Measurements from ENCODE around the gene FNIP1.

Gene FNIP1

DNA sequence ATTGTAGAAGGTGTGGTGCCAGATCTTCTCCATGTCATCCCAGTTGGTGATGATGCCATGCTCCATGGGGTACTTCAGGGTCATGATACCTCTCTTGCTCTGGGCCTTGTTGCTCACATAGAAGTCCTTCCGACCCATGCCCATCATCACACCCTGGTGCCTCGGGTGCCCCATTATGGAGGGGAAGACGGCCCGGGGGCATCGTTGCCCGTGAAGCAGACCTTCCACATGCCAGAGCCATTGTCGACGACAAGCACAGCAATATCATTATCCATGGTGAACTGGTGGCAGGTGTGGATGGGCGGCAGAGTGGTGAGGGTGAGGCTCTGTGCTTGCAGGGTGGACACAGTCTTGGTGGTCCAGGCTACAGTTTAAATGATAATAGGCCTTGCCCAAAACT lies 137.0 kb downstream of the FNIP1 start:
- Histone ChIP-seq H3K27ac (no peak overlapping the region), H4K20me1 (peaks cover 0 to 55% (median 0%) of the 10 kb centered on the region in 11 experiments; a peak in 4 of 22 replicates), H3K36me3 (peaks cover 70 to 97% (median 88%) of the 10 kb centered on the region in 11 experiments), H3K9ac (no peak overlapping the region), H3K4me2 (no peak overlapping the region), H3K9me3 (replicated peaks in 1 of 11) (peaks cover 0 to 14% (median 0%) of the 10 kb centered on the region in 11 experiments; a peak in 5 of 22 replicates), H3K4me1 (peaks cover 0 to 6% (median 0%) of the 10 kb centered on the region in 10 experiments; a peak in 2 of 20 replicates), H3K4me3 (no peak overlapping the region), H3K27me3 (no peaks in the 10 kb centered on the region)
- no peak for TF ChIP-seq Cebpa-rat (IDR thresholded peaks at IDR 0.05)

DNA sequence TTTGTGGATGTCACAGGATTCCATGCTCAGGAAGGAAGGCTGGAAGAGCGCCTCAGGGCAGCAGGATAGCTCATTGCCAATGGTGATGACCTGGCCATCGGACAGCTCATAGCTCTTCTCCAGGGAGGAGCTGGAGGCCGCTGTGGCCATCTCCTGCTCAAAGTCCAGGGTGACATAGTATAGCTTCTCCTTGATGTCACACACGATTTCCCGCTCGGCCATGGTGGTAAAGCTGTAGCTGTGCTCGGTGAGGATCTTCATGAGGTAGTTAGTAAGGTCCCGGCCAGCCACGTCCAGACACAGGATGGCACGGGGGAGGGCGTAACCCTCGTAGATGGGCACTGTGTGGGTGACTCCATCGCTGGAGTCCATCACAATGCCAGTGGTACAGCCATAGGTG lies 137.5 kb downstream of the FNIP1 start:
- TF ChIP-seq Cebpa-rat (IDR thresholded peaks at IDR 0.05), result no peak
- no peak overlapping the region for H3K4me3 ChIP-seq
- H3K9ac ChIP-seq, result no peak overlapping the region
- peaks cover 0 to 6% (median 0%) of the 10 kb centered on the region in 10 experiments; a peak in 2 of 20 replicates for H3K4me1 ChIP-seq
- H3K4me2 ChIP-seq, result no peak overlapping the region
- peaks cover 0 to 59% (median 0%) of the 10 kb centered on the region in 11 experiments; a peak in 4 of 22 replicates for H4K20me1 ChIP-seq
- peaks cover 72 to 100% (median 92%) of the 10 kb centered on the region in 11 experiments for H3K36me3 ChIP-seq
- H3K27me3 ChIP-seq, result no peaks in the 10 kb centered on the region
- H3K27ac ChIP-seq, result no peak overlapping the region
- peaks cover 0 to 14% (median 0%) of the 10 kb centered on the region in 11 experiments; a peak in 5 of 22 replicates for H3K9me3 ChIP-seq (replicated peaks in 1 of 11)

DNA sequence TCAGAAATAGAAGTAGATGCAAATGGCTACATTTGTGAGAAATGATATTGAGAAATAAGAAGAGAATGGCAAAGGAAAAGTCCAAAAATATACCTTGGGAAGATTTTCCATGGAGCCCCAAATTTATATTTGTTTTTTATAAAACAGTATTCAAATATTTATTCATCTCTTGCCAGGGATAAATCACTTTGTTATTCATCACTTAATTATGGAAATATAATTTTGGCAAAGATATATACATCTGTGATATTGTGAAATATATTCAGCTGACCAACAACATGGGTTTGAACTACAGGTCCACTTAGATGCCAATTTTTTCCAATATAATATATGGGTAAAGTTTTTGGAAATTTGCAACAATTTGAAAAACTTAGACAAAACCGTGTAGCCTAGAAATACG lies 142.0 kb downstream of the FNIP1 start:
- TF ChIP-seq Cebpa-rat (IDR thresholded peaks at IDR 0.05), result no peak
- H3K4me2 ChIP-seq, result no peak overlapping the region
- no peaks in the 10 kb centered on the region for H3K27me3 ChIP-seq
- H3K27ac ChIP-seq, result no peak overlapping the region
- H3K4me1 ChIP-seq, result peaks cover 0 to 6% (median 0%) of the 10 kb centered on the region in 10 experiments; a peak in 2 of 20 replicates
- H4K20me1 ChIP-seq, result peaks cover 0 to 56% (median 0%) of the 10 kb centered on the region in 11 experiments; a peak in 5 of 22 replicates
- peaks cover 73 to 100% (median 90%) of the 10 kb centered on the region in 11 experiments for H3K36me3 ChIP-seq
- H3K9ac ChIP-seq, result no peak overlapping the region
- peaks cover 12 to 34% (median 22%) of the 10 kb centered on the region in 11 experiments; a peak in 21 of 22 replicates for H3K9me3 ChIP-seq (replicated peaks in 1 of 11)
- H3K4me3 ChIP-seq, result no peak overlapping the region

DNA sequence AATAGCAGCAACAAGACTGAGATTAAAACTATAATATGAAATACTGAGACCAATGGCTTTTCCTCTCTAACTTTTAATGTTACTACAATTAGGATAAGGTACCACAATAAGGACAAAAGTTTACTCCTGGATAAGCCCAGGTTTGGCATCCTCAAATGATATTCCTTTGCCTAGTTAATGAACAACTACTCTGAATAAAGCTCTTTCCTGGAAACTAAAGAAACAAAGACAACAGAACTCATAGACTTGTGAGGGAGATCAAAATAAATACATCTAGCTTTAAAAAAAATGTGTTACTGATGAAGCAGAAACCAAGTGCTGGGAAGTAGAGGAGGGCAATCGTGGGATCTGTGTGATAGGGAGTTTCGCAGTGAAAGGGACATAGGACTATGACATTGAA lies 142.5 kb downstream of the FNIP1 start:
- TF ChIP-seq Cebpa-rat (IDR thresholded peaks at IDR 0.05), result no peak
- H3K9me3 ChIP-seq (replicated peaks in 1 of 11), result peaks cover 12 to 29% (median 18%) of the 10 kb centered on the region in 11 experiments; a peak in 21 of 22 replicates
- H3K9ac ChIP-seq, result no peak overlapping the region
- no peak overlapping the region for H3K27ac ChIP-seq
- no peaks in the 10 kb centered on the region for H3K27me3 ChIP-seq
- no peak overlapping the region for H3K4me2 ChIP-seq
- H3K4me1 ChIP-seq, result peaks cover 0 to 6% (median 0%) of the 10 kb centered on the region in 10 experiments; a peak in 8 of 20 replicates
- H3K4me3 ChIP-seq, result no peak overlapping the region
- H4K20me1 ChIP-seq, result peaks cover 0 to 51% (median 0%) of the 10 kb centered on the region in 11 experiments; a peak in 5 of 22 replicates
- H3K36me3 ChIP-seq, result peaks cover 71 to 99% (median 88%) of the 10 kb centered on the region in 11 experiments

DNA sequence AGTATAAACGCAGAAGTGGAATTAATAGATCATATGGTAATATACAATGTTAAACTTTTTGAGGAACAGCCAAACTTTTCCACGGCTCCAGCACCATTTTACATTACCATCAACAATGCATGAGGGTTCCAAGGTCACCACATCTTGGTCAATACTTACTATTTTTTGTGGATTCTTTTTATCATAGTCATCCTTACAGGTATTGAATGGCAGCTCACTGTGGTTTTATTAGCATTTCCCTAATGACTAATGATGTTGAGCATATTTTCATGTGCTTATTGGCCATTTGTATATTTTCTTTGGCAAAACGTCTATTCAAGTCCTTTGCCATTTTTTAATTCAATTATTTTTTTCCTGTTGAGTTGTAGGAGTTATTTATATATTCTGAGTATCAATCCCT lies 147.7 kb downstream of the FNIP1 start:
- Histone ChIP-seq H3K9ac (no peak overlapping the region), H3K27ac (no peak overlapping the region), H3K36me3 (peaks cover 56 to 84% (median 77%) of the 10 kb centered on the region in 11 experiments), H3K9me3 (replicated peaks in 1 of 11) (peaks cover 12 to 24% (median 16%) of the 10 kb centered on the region in 11 experiments; a peak in 21 of 22 replicates), H3K4me1 (peaks cover 23 to 35% (median 31%) of the 10 kb centered on the region in 10 experiments), H3K27me3 (no peaks in the 10 kb centered on the region), H3K4me2 (peak overlapping the region in 8 of 11 experiments; percentile 4 to 83 (median 68); a peak in 8 of 22 replicates), H3K4me3 (no peak overlapping the region), H4K20me1 (peaks cover 0 to 11% (median 0%) of the 10 kb centered on the region in 11 experiments; a peak in 4 of 22 replicates)
- TF ChIP-seq Cebpa-rat (IDR thresholded peaks at IDR 0.05), result no peak

DNA sequence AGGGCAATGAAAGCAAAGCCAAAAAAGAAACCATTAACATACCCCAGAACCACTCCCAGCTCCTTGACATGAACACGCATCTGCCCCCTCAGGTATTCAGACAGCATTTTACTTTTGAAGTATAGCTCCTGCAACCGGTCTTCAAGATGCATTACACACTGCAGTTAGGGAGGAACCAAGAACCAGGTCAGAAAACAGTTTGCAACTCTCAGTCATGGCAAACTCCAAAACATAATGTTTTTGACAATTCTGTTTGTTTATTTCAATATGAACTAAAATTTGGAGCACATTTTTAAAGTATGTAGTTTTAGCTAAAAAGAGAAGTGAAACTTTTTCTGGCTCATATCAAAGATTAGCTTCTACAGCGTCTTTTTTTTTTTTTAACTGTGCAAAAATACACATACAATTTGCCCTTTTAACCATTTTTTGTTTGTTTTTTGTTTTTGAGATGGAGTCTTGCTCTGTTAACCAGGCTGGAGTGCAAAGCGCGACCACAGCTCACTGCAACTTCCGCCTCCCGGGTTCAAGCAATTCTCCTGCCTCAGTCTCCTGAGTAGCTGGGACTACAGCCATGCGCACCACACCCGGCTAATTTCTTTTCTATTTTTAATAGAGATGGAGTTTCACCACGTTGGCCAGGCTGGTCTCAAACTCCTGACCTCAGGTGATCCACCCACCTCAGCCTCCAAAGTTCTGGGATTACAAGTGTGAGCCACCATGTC lies 149.6 kb downstream of the FNIP1 start:
- peak overlapping the region in 10 of 11 experiments; percentile 1 to 58 (median 26); a peak in 10 of 22 replicates for H3K9ac ChIP-seq
- H3K27ac ChIP-seq, result peak overlapping the region; percentile 27 to 59 (median 45); a peak in 18 of 22 replicates
- no peaks in the 10 kb centered on the region for H3K27me3 ChIP-seq
- H3K36me3 ChIP-seq, result peaks cover 47 to 83% (median 74%) of the 10 kb centered on the region in 11 experiments
- peak overlapping the region; percentile 63 to 87 (median 75) for H3K4me2 ChIP-seq
- peaks cover 0 to 7% (median 0%) of the 10 kb centered on the region in 11 experiments; a peak in 1 of 22 replicates for H4K20me1 ChIP-seq
- peaks cover 23 to 39% (median 31%) of the 10 kb centered on the region in 10 experiments for H3K4me1 ChIP-seq
- H3K4me3 ChIP-seq, result peak overlapping the region in 5 of 10 experiments; percentile 12 to 37 (median 26); a peak in 3 of 20 replicates
- peaks cover 12 to 18% (median 16%) of the 10 kb centered on the region in 11 experiments; a peak in 21 of 22 replicates for H3K9me3 ChIP-seq (replicated peaks in 1 of 11)
- no peak for TF ChIP-seq Cebpa-rat (IDR thresholded peaks at IDR 0.05)

DNA sequence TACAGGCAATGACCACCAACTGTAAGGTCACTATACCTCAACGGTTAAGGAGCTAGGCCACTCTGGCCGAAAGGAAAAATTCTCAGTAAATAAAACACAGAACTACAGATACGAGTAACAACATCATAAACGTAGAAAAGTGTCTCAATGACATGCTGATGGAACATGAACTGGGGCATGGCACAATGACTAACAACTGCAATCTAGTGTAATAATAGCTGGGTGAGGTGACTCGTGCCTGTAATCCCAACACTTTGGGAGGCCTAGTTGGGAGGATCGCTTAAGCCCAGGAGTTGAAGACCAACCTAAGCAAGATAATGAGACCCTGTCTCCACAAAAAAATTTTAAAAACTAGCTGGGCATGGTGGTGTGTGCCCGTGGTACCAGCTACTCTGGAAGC lies 152.0 kb downstream of the FNIP1 start:
- Histone ChIP-seq H3K4me3 (no peak overlapping the region), H3K36me3 (peaks cover 27 to 68% (median 52%) of the 10 kb centered on the region in 11 experiments), H3K9me3 (replicated peaks in 1 of 11) (no peaks in the 10 kb centered on the region; a peak in 1 of 22 replicates), H3K27me3 (no peaks in the 10 kb centered on the region), H4K20me1 (peaks cover 0 to 7% (median 0%) of the 10 kb centered on the region in 11 experiments; a peak in 1 of 22 replicates), H3K4me1 (peaks cover 30 to 45% (median 43%) of the 10 kb centered on the region in 10 experiments), H3K9ac (no peak overlapping the region), H3K27ac (no peak overlapping the region), H3K4me2 (no peak overlapping the region)
- no peak for TF ChIP-seq Cebpa-rat (IDR thresholded peaks at IDR 0.05)

DNA sequence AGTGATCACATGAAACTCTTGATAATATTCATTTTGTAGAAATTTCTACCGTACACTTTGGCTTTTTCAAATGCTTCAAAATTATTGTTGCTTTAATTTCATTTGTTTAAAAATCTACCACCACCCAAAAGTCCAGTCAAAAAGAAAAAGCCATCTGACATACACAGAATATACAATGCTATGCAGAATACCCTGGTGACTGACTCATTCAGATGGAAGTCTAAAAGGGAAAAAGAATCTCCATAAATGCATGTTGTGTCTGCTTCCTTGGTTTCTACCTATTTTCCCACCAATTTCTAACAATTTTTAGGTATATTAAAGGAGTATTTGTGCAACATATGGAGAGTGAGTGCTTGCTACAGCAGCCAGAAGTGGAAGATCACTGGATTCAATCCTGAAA lies 152.4 kb downstream of the FNIP1 start:
- no peak for TF ChIP-seq Cebpa-rat (IDR thresholded peaks at IDR 0.05)
- peaks cover 0 to 7% (median 0%) of the 10 kb centered on the region in 11 experiments; a peak in 1 of 22 replicates for H4K20me1 ChIP-seq
- no peak overlapping the region for H3K9ac ChIP-seq
- H3K4me2 ChIP-seq, result no peak overlapping the region
- H3K36me3 ChIP-seq, result peaks cover 24 to 65% (median 47%) of the 10 kb centered on the region in 11 experiments
- H3K27ac ChIP-seq, result no peak overlapping the region
- H3K9me3 ChIP-seq (replicated peaks in 1 of 11), result no peaks in the 10 kb centered on the region; a peak in 1 of 22 replicates
- peaks cover 32 to 47% (median 45%) of the 10 kb centered on the region in 10 experiments for H3K4me1 ChIP-seq
- no peaks in the 10 kb centered on the region for H3K27me3 ChIP-seq
- no peak overlapping the region for H3K4me3 ChIP-seq

DNA sequence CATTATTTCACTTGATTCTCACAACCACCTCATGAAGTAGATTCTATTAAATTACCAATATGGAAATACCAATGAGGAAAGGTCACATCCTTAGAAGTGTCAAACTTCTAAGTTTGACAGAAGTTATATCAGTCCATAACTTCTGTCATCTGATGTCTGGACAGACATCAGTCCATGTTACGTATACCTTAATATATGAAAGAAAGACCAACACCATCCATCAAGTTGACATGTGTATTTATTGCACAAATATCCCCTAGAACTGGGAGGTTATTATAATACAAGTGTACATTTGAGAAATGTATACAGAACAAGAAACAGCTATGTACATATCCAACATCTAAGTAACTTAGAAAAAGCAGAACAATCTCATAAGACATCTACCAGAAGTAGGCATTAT lies 155.3 kb downstream of the FNIP1 start:
- peak overlapping the region in 1 of 11 experiments; percentile 51; a peak in 1 of 22 replicates for H3K4me2 ChIP-seq

More for the DNA sequence above, 155.3 kb downstream of the FNIP1 start:
- Histone ChIP-seq H3K4me3 (no peak overlapping the region), H4K20me1 (0 out of 22 replicates have a peak, but pooled peaks cover 0 to 1% (median 0%) of the 10 kb centered on the region in 11 experiments), H3K27ac (no peak overlapping the region), H3K9ac (no peak overlapping the region), H3K36me3 (peaks cover 24 to 53% (median 40%) of the 10 kb centered on the region in 11 experiments), H3K9me3 (replicated peaks in 1 of 11) (no peaks in the 10 kb centered on the region; a peak in 1 of 22 replicates), H3K27me3 (no peaks in the 10 kb centered on the region), H3K4me1 (peaks cover 24 to 41% (median 36%) of the 10 kb centered on the region in 10 experiments)
- no peak for TF ChIP-seq Cebpa-rat (IDR thresholded peaks at IDR 0.05)
